ENCODE results near the gene ZSCAN12.

Gene ZSCAN12

GRCh38 chr6:28343898-28344677, 55.5 kb downstream of the ZSCAN12 start:
- no peak for TF ChIP-seq CTCF (IDR thresholded peaks at IDR 0.05; ENCODE audit: low read depth, low read length)
- H3K4me3 ChIP-seq (ENCODE audit: low read depth, low read length): no peak overlapping the region

GRCh38 chr6:28340310-28341095, 59.0 kb downstream of the ZSCAN12 start:
- no peak overlapping the region for H3K4me3 ChIP-seq (ENCODE audit: low read depth, low read length)
- no peak for TF ChIP-seq CTCF (IDR thresholded peaks at IDR 0.05; ENCODE audit: low read depth, low read length)

- no peak for TF ChIP-seq CTCF (IDR thresholded peaks at IDR 0.05; ENCODE audit: low read depth, low read length)
- H3K4me3 ChIP-seq (ENCODE audit: low read depth, low read length): peak overlapping the region; percentile 69
Observed at GRCh38 chr6:28337121-28337520, 62.4 kb downstream of the ZSCAN12 start.

- peak overlapping the region; percentile 69 for H3K4me3 ChIP-seq (ENCODE audit: low read depth, low read length)
- no peak for TF ChIP-seq CTCF (IDR thresholded peaks at IDR 0.05; ENCODE audit: low read depth, low read length)
Observed at GRCh38 chr6:28336284-28337120, 63.0 kb downstream of the ZSCAN12 start.

- no peak for TF ChIP-seq CTCF (IDR thresholded peaks at IDR 0.05; ENCODE audit: low read depth, low read length)
- peak within 1 kb of the TSS; percentile 69 for H3K4me3 ChIP-seq (ENCODE audit: low read depth, low read length)
Observed at GRCh38 chr6:28335564-28336283, 63.8 kb downstream of the ZSCAN12 start, which contains the start of gene ZSCAN31. Gene ZSCAN31, minus strand, starts transcription at chr6:28336148. Its CDS starts 6,465 bp downstream, at chr6:28329683.

GRCh38 chr6:28335040-28335563, 64.4 kb downstream of the ZSCAN12 start:
- H3K4me3 ChIP-seq (ENCODE audit: low read depth, low read length): peak overlapping the region; percentile 69
- TF ChIP-seq CTCF (IDR thresholded peaks at IDR 0.05; ENCODE audit: low read depth, low read length): no peak

Measured in WI38 (cell line).